ENCODE measurements around the gene NSRP1. TPM values are rescaled to one million over a fixed set of nuclear protein-coding genes. Genes with fewer than 3 reads are reported as not detected.
"Not testable (repeated sequence)": the region's sequence is repeated elsewhere in the genome, so short reads cannot be mapped to it uniquely, and the experiment has no call there.

NSRP1 gene
- polyA plus RNA-seq, 1 experiment: 6.9 TPM

DNA sequence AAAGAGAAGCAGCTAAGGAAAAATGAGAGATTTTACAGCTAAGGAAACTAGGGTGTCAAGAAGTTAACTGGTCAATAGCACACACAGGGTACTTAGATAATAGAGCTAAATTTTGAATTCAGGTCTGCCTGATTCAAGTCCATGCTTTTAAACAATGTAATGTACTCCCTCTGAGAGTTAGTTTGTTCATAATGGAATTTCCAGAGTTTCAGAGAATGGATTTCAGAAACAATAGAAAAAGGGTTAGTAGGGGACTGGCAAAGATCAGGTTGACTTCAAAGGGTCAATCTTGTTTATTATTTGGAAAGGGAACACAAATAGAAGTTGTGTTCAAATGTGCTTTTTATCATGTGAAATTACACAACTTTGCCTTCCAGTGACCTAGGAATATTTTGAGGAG is 17.9 kb downstream of the NSRP1 start:
- TF ChIP-seq, protein P1, sequence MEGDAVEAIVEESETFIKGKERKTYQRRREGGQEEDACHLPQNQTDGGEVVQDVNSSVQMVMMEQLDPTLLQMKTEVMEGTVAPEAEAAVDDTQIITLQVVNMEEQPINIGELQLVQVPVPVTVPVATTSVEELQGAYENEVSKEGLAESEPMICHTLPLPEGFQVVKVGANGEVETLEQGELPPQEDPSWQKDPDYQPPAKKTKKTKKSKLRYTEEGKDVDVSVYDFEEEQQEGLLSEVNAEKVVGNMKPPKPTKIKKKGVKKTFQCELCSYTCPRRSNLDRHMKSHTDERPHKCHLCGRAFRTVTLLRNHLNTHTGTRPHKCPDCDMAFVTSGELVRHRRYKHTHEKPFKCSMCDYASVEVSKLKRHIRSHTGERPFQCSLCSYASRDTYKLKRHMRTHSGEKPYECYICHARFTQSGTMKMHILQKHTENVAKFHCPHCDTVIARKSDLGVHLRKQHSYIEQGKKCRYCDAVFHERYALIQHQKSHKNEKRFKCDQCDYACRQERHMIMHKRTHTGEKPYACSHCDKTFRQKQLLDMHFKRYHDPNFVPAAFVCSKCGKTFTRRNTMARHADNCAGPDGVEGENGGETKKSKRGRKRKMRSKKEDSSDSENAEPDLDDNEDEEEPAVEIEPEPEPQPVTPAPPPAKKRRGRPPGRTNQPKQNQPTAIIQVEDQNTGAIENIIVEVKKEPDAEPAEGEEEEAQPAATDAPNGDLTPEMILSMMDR (IDR thresholded peaks at IDR 0.05; ENCODE audit: insufficient read depth, low read depth, low read length): no peak
- ChIA-PET POLR2A (no interaction called here), CTCF (interaction anchor here (0.7 to 2.2 kb wide), 2 partner anchors 9 to 18 kb away, joined by 3 to 8 read pairs; no protein-coding TSS in a partner anchor)
- Histone ChIP-seq H3K27me3 (ENCODE audit: control insufficient read depth, insufficient read depth, low read length) (no peaks in the 10 kb centered on the region), H3K36me3 (ENCODE audit: control insufficient read depth, insufficient read depth, low read length) (peaks cover 2% of the 10 kb centered on the region; the same call in 1 of the 2 replicates), H3K4me3 (ENCODE audit: low read depth, low read length) (no peak overlapping the region)
- DNase-seq (ENCODE audit: low read depth): no peak

DNA sequence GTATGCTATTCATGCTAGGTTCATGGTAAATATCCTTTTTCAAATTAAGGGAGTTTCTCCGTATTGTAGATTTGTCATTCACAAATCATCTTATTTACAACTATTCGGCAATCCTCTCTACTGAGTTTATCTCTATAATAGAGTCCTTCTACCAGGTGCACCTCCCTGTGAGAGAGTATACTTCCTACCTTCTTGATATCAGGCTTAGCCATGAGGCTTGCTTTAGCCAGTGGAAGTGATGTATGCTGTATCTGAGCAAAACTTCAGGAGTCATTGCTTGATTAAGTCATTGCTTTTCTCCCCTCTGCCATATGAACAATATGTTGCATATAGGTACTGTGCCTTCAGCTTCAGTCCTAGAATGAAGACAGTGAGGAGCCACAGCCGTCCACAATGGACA is 20.5 kb downstream of the NSRP1 start:
- TF ChIP-seq, protein P1 (IDR thresholded peaks at IDR 0.05; ENCODE audit: insufficient read depth, low read depth, low read length): no peak
- ChIA-PET CTCF (interaction anchor here (0.7 kb wide), 1 partner anchor 33 kb away, joined by 6 read pairs; no protein-coding TSS in a partner anchor), POLR2A (no interaction called here)
- H3K4me3 ChIP-seq (ENCODE audit: low read depth, low read length): no peak overlapping the region
- H3K27me3 ChIP-seq (ENCODE audit: control insufficient read depth, insufficient read depth, low read length): no peaks in the 10 kb centered on the region
- H3K36me3 ChIP-seq (ENCODE audit: control insufficient read depth, insufficient read depth, low read length): peaks cover 2% of the 10 kb centered on the region; the same call in 1 of the 2 replicates
- no peak for DNase-seq (ENCODE audit: low read depth)

DNA sequence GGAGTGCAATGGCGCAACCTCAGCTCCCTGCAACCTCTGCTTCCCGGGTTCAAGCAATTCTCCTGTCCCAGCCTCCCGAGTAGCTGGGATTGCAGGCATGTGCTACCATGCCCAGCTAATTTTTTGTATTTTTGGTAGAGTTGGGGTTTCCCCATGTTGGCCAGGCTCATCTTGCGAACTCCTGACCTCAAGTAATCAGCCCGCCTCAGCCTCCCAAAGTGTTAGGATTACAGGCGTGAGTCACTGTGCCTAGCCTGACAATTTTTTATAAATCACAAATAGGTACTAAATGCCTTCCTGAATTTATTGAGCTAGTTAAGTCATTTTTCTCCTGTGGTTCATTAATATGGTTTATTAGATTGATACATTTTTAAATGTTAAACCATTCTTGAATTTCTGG is 31.2 kb downstream of the NSRP1 start:
- CTCF ChIA-PET: not testable (repeated sequence)

DNA sequence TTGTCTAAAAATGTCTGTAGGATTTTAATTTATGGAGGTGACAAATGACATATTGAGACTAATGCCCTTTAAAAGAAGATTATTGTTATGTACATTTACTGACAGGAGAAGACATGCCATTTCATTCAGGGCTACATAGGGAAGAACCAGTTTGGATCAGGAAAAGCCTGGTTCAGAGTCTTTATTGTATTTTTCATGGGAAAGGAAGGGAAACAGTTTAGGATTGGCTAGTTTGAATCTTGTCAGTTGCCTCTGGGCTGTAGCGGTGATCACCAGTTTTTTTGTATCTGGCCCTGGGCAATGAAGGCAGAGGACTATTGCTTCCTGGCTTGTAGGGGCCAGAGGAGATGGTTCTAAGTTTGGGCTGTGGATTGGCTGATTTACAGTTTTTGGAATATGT is 31.8 kb downstream of the NSRP1 start:
- TF ChIP-seq, protein P1 (IDR thresholded peaks at IDR 0.05; ENCODE audit: insufficient read depth, low read depth, low read length): no peak
- H3K27me3 ChIP-seq (ENCODE audit: control insufficient read depth, insufficient read depth, low read length): no peaks in the 10 kb centered on the region
- no peak overlapping the region for H3K4me3 ChIP-seq (ENCODE audit: low read depth, low read length)
- H3K36me3 ChIP-seq (ENCODE audit: control insufficient read depth, insufficient read depth, low read length): no peaks in the 10 kb centered on the region
- ChIA-PET CTCF (interaction anchor here (1.0 kb wide), 1 partner anchor 16 kb away, joined by 3 read pairs; no protein-coding TSS in a partner anchor), POLR2A (no interaction called here)
- DNase-seq (ENCODE audit: low read depth): no peak

More for the DNA sequence above, 31.2 kb downstream of the NSRP1 start:
- DNase-seq (ENCODE audit: low read depth); H3K27me3 ChIP-seq (ENCODE audit: control insufficient read depth, insufficient read depth, low read length); H3K36me3 ChIP-seq (ENCODE audit: control insufficient read depth, insufficient read depth, low read length); H3K4me3 ChIP-seq (ENCODE audit: low read depth, low read length); POLR2A ChIA-PET: not testable (repeated sequence)

DNA sequence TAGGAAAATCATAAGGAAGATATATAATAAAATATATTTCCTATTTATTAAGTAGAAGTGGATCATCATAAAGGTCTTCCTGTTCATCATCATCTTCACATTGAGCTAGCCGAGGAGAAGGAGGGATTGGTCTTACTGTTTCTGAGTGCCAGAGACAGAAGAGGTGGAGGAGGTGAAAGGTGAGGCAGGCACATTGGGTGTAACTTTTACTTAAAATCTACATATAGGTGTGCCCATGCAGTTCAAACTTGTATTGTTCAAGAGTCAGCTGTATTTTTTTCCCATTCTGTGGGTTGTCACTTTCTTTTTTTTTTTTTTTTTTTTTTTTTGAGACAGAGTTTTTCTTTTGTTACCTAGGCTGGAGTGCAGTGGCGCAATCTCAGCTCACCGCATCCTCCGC is 34.9 kb downstream of the NSRP1 start:
- POLR2A ChIA-PET: no interaction called here
- Histone ChIP-seq H3K36me3 (ENCODE audit: control insufficient read depth, insufficient read depth, low read length) (no peaks in the 10 kb centered on the region), H3K27me3 (ENCODE audit: control insufficient read depth, insufficient read depth, low read length) (no peaks in the 10 kb centered on the region), H3K4me3 (ENCODE audit: low read depth, low read length) (no peak overlapping the region)
- DNase-seq (ENCODE audit: low read depth): no peak
- CTCF ChIA-PET: interaction anchor here (0.6 to 1.9 kb wide), 2 partner anchors 26 to 109 kb away, joined by 3 to 8 read pairs; no protein-coding TSS in a partner anchor
- TF ChIP-seq, protein P1 (IDR thresholded peaks at IDR 0.05; ENCODE audit: insufficient read depth, low read depth, low read length): no peak

DNA sequence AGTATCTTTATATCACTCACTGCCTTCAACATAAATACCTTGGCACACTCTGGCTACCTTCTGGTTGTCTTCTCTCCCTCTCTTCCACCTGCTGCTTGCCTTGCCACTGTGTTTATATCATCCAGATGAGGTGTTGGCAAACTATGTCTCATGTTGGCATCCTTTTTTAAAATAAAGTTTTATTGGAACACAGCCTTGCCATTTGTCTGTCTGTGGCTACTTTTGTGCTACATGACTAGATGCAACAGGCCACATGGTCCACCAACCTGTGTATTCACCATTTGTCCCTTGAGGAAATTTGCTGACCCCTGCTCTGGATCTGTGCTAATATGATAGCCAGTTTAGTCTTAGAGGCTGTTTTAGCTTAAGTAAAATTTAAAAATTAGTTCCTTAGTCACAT is 36.8 kb downstream of the NSRP1 start:
- ChIA-PET CTCF (no interaction called here), POLR2A (no interaction called here)
- H3K4me3 ChIP-seq (ENCODE audit: low read depth, low read length): no peak overlapping the region
- TF ChIP-seq, protein P1 (IDR thresholded peaks at IDR 0.05; ENCODE audit: insufficient read depth, low read depth, low read length): no peak
- H3K27me3 ChIP-seq (ENCODE audit: control insufficient read depth, insufficient read depth, low read length): no peaks in the 10 kb centered on the region
- H3K36me3 ChIP-seq (ENCODE audit: control insufficient read depth, insufficient read depth, low read length): no peaks in the 10 kb centered on the region
- DNase-seq (ENCODE audit: low read depth): no peak

Measured in BJ (cell line).